Measurements from ENCODE around the gene NOP53.
"Not testable (repeated sequence)": the region's sequence is repeated elsewhere in the genome, so short reads cannot be mapped to it uniquely, and the experiment has no call there.

The NOP53 gene

GRCh38 chr19:47754206-47755064, 9.1 kb downstream of the NOP53 start:
- no peak for DNase-seq (ENCODE audit: low spot score)

- no peak for DNase-seq (ENCODE audit: low spot score)
Measured at GRCh38 chr19:47755065-47755761, 9.9 kb downstream of the NOP53 start.

GRCh38 chr19:47755762-47756626, 10.6 kb downstream of the NOP53 start:
- no peak for DNase-seq (ENCODE audit: low spot score)

- no peak for DNase-seq (ENCODE audit: low spot score)
Measured at GRCh38 chr19:47756627-47756929, 11.2 kb downstream of the NOP53 start.

- DNase-seq (ENCODE audit: low spot score): no peak
Measured at GRCh38 chr19:47756953-47757608, 11.7 kb downstream of the NOP53 start.

- DNase-seq (ENCODE audit: low spot score): peak; percentile 56
Measured at GRCh38 chr19:47757617-47758442, 12.5 kb downstream of the NOP53 start.

GRCh38 chr19:47758443-47758804, 13.1 kb downstream of the NOP53 start:
- no peak for DNase-seq (ENCODE audit: low spot score)

- DNase-seq (ENCODE audit: low spot score): no peak
Measured at GRCh38 chr19:47760632-47760999, 15.3 kb downstream of the NOP53 start.

GRCh38 chr19:47761566-47761965, 16.2 kb downstream of the NOP53 start:
- no peak for DNase-seq (ENCODE audit: low spot score)

- no peak for DNase-seq (ENCODE audit: low spot score)
Measured at GRCh38 chr19:47762151-47762550, 16.8 kb downstream of the NOP53 start.

GRCh38 chr19:47762615-47763308, 17.4 kb downstream of the NOP53 start:
- DNase-seq (ENCODE audit: low spot score): no peak

- DNase-seq (ENCODE audit: low spot score): not testable (repeated sequence)
Measured at GRCh38 chr19:47764705-47765104, 19.4 kb downstream of the NOP53 start.

GRCh38 chr19:47765523-47766358, 20.4 kb downstream of the NOP53 start:
- DNase-seq (ENCODE audit: low spot score): peak; percentile 70

- DNase-seq (ENCODE audit: low spot score): no peak
Measured at GRCh38 chr19:47766359-47766620, 20.9 kb downstream of the NOP53 start.

- DNase-seq (ENCODE audit: low spot score): no peak
Measured at GRCh38 chr19:47766670-47767069, 21.3 kb downstream of the NOP53 start.

- no peak for DNase-seq (ENCODE audit: low spot score)
Measured at GRCh38 chr19:47767349-47767748, 22.0 kb downstream of the NOP53 start.

- no peak for DNase-seq (ENCODE audit: low spot score)
Measured at GRCh38 chr19:47768604-47769003, 23.3 kb downstream of the NOP53 start.

- no peak for DNase-seq (ENCODE audit: low spot score)
Measured at GRCh38 chr19:47769534-47769933, 24.2 kb downstream of the NOP53 start.

- not testable (repeated sequence) for DNase-seq (ENCODE audit: low spot score)
Measured at GRCh38 chr19:47771291-47771690, 25.9 kb downstream of the NOP53 start.

GRCh38 chr19:47776568-47776967, 31.2 kb downstream of the NOP53 start:
- no peak for DNase-seq (ENCODE audit: low spot score)
